Neural progenitor cell (in vitro differentiated cells): ENCODE measurements around the gene LY86. TPM values are rescaled to one million over a fixed set of nuclear protein-coding genes. Genes with fewer than 3 reads are reported as not detected.

ENCODE experiments used
- DNase-seq: peaks from one replicate; pipeline ENCODE4 v3.0.0-alpha.2; 2016; ENCODE audit warnings: low spot score
- H2AFZ ChIP-seq: fragments of 200-600 bp; sonication (generic); replicated peaks from 2 replicates; pipeline ENCODE4 v1.6.1; 2016; ENCODE audit warnings: antibody characterized with exemption
- H3F3A ChIP-seq: fragments of 200-600 bp; sonication (generic); 2 replicates; pipeline ENCODE4 v1.6.1; 2016; ENCODE audit warnings: antibody characterized with exemption, low read depth
- H3K27ac ChIP-seq: fragments of 200-600 bp; sonication (generic); 2 replicates; pipeline ENCODE4 v1.5.1; 2016; ENCODE audit warnings: mild to moderate bottlenecking
- H3K27me3 ChIP-seq: fragments of 200-600 bp; sonication (generic); 2 replicates; pipeline ENCODE4 v1.6.1; 2016; ENCODE audit warnings: mild to moderate bottlenecking, moderate library complexity
- H3K36me3 ChIP-seq: fragments of 200-600 bp; sonication (generic); 2 replicates; pipeline ENCODE4 v1.5.1; 2016
- H3K4me1 ChIP-seq: fragments of 200-600 bp; sonication (generic); 2 replicates; pipeline ENCODE4 v1.6.1; 2016; ENCODE audit warnings: mixed run types
- H3K4me2 ChIP-seq: fragments of 200-600 bp; sonication (generic); 2 replicates; pipeline ENCODE4 v1.6.1; 2016
- H3K4me3 ChIP-seq: fragments of 200-600 bp; sonication (generic); 2 replicates; pipeline ENCODE4 v1.5.1; 2016
- H3K79me2 ChIP-seq: fragments of 200-600 bp; sonication (generic); 2 replicates; pipeline ENCODE4 v1.6.1; 2016; ENCODE audit warnings: low read depth
- H3K9ac ChIP-seq: fragments of 200-600 bp; sonication (generic); 2 replicates; pipeline ENCODE4 v1.6.1; 2016
- H3K9me3 ChIP-seq: fragments of 200-600 bp; sonication (generic); 2 replicates; pipeline ENCODE4 v1.5.1; 2016; ENCODE audit warnings: low read depth
- H4K20me1 ChIP-seq: fragments of 200-600 bp; sonication (generic); 2 replicates; pipeline ENCODE4 v1.6.1; 2016; ENCODE audit warnings: low read depth
- H3K27ac Mint-ChIP-seq: 3 replicates; pipeline ENCODE4 v1.8.0; 2021; ENCODE audit warnings: mixed read lengths
- H3K27me3 Mint-ChIP-seq: 2 replicates; pipeline ENCODE4 v1.8.0; 2022; ENCODE audit warnings: low read depth, mild to moderate bottlenecking, inconsistent platforms, moderate library complexity, mixed read lengths; ENCODE audit not compliant: insufficient read depth
- H3K36me3 Mint-ChIP-seq: 3 replicates; pipeline ENCODE4 v1.8.0; 2021; ENCODE audit warnings: mixed read lengths
- H3K4me1 Mint-ChIP-seq: 3 replicates; pipeline ENCODE4 v1.8.0; 2021; ENCODE audit warnings: mixed read lengths
- H3K4me3 Mint-ChIP-seq: 3 replicates; pipeline ENCODE4 v1.8.0; 2021; ENCODE audit warnings: mild to moderate bottlenecking, moderate library complexity, mixed read lengths
- H3K9me3 Mint-ChIP-seq: 3 replicates; pipeline ENCODE4 v1.8.0; 2020; ENCODE audit warnings: mixed read lengths
- CTCF ChIP-seq: fragments of 200-600 bp; sonication (generic); IDR thresholded peaks from 2 replicates; pipeline ENCODE4 v1.5.1; 2017; ENCODE audit warnings: antibody characterized with exemption, mild to moderate bottlenecking
- EZH2 ChIP-seq: fragments of 200-600 bp; sonication (generic); IDR thresholded peaks from 2 replicates; pipeline ENCODE4 v1.6.1; 2017; ENCODE audit warnings: antibody characterized with exemption, mild to moderate bottlenecking, moderate library complexity
- EZH2phosphoT487 ChIP-seq: fragments of 200-600 bp; sonication (generic); IDR thresholded peaks from 2 replicates; pipeline ENCODE4 v1.6.1; 2017; ENCODE audit warnings: antibody characterized with exemption
- total RNA-seq: library from RNA; depleted of rRNA; stranded (reverse); fragments of >200 nt; gene quantifications from 2 replicates; pipeline ENCODE4 v1.2.3, GENCODE V29; 2015; ENCODE audit warnings: low replicate concordance

Gene LY86
- total RNA-seq, 1 donor from 2014 or later, result not detected

- H3K27me3 ChIP-seq, result no peaks in the 10 kb centered on the region
- Mint-ChIP-seq H3K9me3 (peaks cover 13% of the 10 kb centered on the region), H3K4me3 (no peak overlapping the region), H3K27me3 (peaks cover 4% of the 10 kb centered on the region), H3K36me3 (no peaks in the 10 kb centered on the region), H3K4me1 (peaks cover 2% of the 10 kb centered on the region), H3K27ac (no peak overlapping the region)
- no peak overlapping the region for H3K4me3 ChIP-seq
- H3K79me2 ChIP-seq, result no peaks in the 10 kb centered on the region
- H3K36me3 ChIP-seq, result no peaks in the 10 kb centered on the region
- no peaks in the 10 kb centered on the region for H3F3A ChIP-seq
- H4K20me1 ChIP-seq, result no peaks in the 10 kb centered on the region
- H3K9ac ChIP-seq, result no peak overlapping the region
- no peaks in the 10 kb centered on the region for H3K4me1 ChIP-seq
- H3K27ac ChIP-seq, result no peak overlapping the region
- no peak for TF ChIP-seq EZH2phosphoT487
- no peak for TF ChIP-seq EZH2
- no peak for TF ChIP-seq CTCF
- H2AFZ ChIP-seq, result no peak overlapping the region
- H3K4me2 ChIP-seq, result no peak overlapping the region
- H3K9me3 ChIP-seq, result no peaks in the 10 kb centered on the region
- DNase-seq, result no peak
These were observed 20.9 kb downstream of the LY86 start for GRCh38 chr6:6609450-6609849.

GRCh38 chr6:6610031-6610591 lies 21.6 kb downstream of the LY86 start:
- H3K4me1 Mint-ChIP-seq, result peaks cover 4% of the 10 kb centered on the region
- peaks cover 4% of the 10 kb centered on the region for H3K27me3 Mint-ChIP-seq

GRCh38 chr6:6611486-6611885 lies 23.0 kb downstream of the LY86 start:
- Histone ChIP-seq H3K4me2 (no peak overlapping the region), H3F3A (no peaks in the 10 kb centered on the region), H3K9me3 (no peaks in the 10 kb centered on the region), H3K27ac (no peak overlapping the region), H3K27me3 (no peaks in the 10 kb centered on the region), H3K36me3 (no peaks in the 10 kb centered on the region), H3K4me3 (no peak overlapping the region), H4K20me1 (no peaks in the 10 kb centered on the region), H3K79me2 (no peaks in the 10 kb centered on the region), H3K9ac (no peak overlapping the region), H3K4me1 (no peaks in the 10 kb centered on the region), H2AFZ (no peak overlapping the region)
- H3K36me3 Mint-ChIP-seq, result no peaks in the 10 kb centered on the region
- H3K27ac Mint-ChIP-seq, result no peak overlapping the region
- H3K4me3 Mint-ChIP-seq, result no peak overlapping the region
- H3K9me3 Mint-ChIP-seq, result peaks cover 4% of the 10 kb centered on the region
- peaks cover 4% of the 10 kb centered on the region for H3K27me3 Mint-ChIP-seq
- DNase-seq, result no peak
- peaks cover 4% of the 10 kb centered on the region for H3K4me1 Mint-ChIP-seq
- TF ChIP-seq CTCF, result no peak

More at GRCh38 chr6:6610031-6610591, 21.6 kb downstream of the LY86 start:
- no peaks in the 10 kb centered on the region for H3K9me3 ChIP-seq
- H3F3A ChIP-seq, result no peaks in the 10 kb centered on the region
- no peak overlapping the region for H3K4me2 ChIP-seq
- no peaks in the 10 kb centered on the region for H3K27me3 ChIP-seq
- no peaks in the 10 kb centered on the region for H3K36me3 ChIP-seq
- H3K9me3 Mint-ChIP-seq, result peaks cover 11% of the 10 kb centered on the region
- H3K4me3 ChIP-seq, result no peak overlapping the region
- DNase-seq, result no peak
- no peak overlapping the region for H2AFZ ChIP-seq
- no peak for TF ChIP-seq EZH2phosphoT487
- no peak for TF ChIP-seq CTCF
- TF ChIP-seq EZH2, result no peak
- H4K20me1 ChIP-seq, result no peaks in the 10 kb centered on the region
- no peak overlapping the region for H3K27ac ChIP-seq
- no peaks in the 10 kb centered on the region for H3K4me1 ChIP-seq
- no peak overlapping the region for H3K27ac Mint-ChIP-seq
- no peak overlapping the region for H3K9ac ChIP-seq
- no peaks in the 10 kb centered on the region for H3K79me2 ChIP-seq
- H3K36me3 Mint-ChIP-seq, result no peaks in the 10 kb centered on the region
- no peak overlapping the region for H3K4me3 Mint-ChIP-seq
